ENCODE data around the gene SEPHS2.

The SEPHS2 gene

GRCh38 chr16:30409125-30410060, 36.3 kb downstream of the SEPHS2 start:
- DNase-seq (ENCODE audit: low read depth, low spot score), result peak; percentile 84
- in situ Hi-C loops (cut with HindIII; ENCODE audit: low sequenced_read_pairs), result no loop called here
- H3K4me3 ChIP-seq (ENCODE audit: low read depth, low read length), result no peak overlapping the region
- TF ChIP-seq, protein P1, sequence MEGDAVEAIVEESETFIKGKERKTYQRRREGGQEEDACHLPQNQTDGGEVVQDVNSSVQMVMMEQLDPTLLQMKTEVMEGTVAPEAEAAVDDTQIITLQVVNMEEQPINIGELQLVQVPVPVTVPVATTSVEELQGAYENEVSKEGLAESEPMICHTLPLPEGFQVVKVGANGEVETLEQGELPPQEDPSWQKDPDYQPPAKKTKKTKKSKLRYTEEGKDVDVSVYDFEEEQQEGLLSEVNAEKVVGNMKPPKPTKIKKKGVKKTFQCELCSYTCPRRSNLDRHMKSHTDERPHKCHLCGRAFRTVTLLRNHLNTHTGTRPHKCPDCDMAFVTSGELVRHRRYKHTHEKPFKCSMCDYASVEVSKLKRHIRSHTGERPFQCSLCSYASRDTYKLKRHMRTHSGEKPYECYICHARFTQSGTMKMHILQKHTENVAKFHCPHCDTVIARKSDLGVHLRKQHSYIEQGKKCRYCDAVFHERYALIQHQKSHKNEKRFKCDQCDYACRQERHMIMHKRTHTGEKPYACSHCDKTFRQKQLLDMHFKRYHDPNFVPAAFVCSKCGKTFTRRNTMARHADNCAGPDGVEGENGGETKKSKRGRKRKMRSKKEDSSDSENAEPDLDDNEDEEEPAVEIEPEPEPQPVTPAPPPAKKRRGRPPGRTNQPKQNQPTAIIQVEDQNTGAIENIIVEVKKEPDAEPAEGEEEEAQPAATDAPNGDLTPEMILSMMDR (IDR thresholded peaks at IDR 0.05; ENCODE audit: low read depth, low read length), result peak; percentile 97

DNA sequence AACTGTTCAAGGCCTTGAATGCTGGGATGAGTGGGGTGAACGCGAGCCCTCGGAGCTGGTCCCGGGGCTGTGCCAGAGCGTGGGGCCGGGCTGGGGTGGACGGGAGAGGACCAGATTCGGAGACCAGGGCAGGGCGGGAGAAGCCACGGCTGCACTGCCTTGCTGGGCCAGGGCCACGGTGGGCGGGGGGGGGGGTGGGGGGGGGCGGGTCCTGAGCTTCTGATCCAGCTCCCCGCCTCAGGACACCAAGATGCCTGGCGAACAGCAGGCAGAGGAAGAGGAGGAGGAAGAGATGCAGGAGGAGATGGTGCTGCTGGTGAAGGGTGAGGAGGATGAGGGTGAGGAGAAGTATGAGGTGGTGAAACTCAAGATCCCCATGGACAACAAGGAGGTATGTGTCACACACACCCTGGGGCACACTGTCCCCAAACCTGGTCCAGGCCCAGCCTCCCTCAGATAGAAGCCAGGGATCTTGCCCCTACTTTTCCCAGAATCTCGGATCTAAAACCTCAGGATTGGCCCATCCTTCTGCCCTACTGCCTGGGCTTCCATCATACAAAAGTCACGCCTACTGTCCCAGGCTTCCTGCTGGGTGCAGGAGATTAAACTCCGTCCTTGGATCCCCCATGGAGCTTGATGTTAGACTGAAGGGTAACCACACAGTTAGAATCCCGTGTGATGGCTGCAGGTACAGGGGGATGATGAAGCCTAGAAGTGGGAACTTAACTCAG, 37.7 kb downstream of the SEPHS2 start:
- in situ Hi-C loops (cut with HindIII; ENCODE audit: low sequenced_read_pairs), result no loop called here
- TF ChIP-seq, protein P1 (IDR thresholded peaks at IDR 0.05; ENCODE audit: low read depth, low read length), result no peak
- DNase-seq (ENCODE audit: low read depth, low spot score), result no peak
- peak overlapping the region; percentile 75 for H3K4me3 ChIP-seq (ENCODE audit: low read depth, low read length)

GRCh38 chr16:30407102-30407803, 38.4 kb downstream of the SEPHS2 start, which contains the start of gene ZNF771:
ZNF771 (plus strand) TSS chr16:30407606; CDS start chr16:30408054, 448 bp downstream.
- TF ChIP-seq, protein P1 (IDR thresholded peaks at IDR 0.05; ENCODE audit: low read depth, low read length), result no peak
- DNase-seq (ENCODE audit: low read depth, low spot score), result peak; percentile 88
- in situ Hi-C loops (cut with HindIII; ENCODE audit: low sequenced_read_pairs), result no loop called here
- peak within 1 kb of the TSS; percentile 75 for H3K4me3 ChIP-seq (ENCODE audit: low read depth, low read length)

GRCh38 chr16:30406795-30407101, 38.9 kb downstream of the SEPHS2 start:
- H3K4me3 ChIP-seq (ENCODE audit: low read depth, low read length), result peak overlapping the region; percentile 75
- DNase-seq (ENCODE audit: low read depth, low spot score), result no peak
- TF ChIP-seq, protein P1 (IDR thresholded peaks at IDR 0.05; ENCODE audit: low read depth, low read length), result no peak
- in situ Hi-C loops (cut with HindIII; ENCODE audit: low sequenced_read_pairs), result no loop called here

DNA sequence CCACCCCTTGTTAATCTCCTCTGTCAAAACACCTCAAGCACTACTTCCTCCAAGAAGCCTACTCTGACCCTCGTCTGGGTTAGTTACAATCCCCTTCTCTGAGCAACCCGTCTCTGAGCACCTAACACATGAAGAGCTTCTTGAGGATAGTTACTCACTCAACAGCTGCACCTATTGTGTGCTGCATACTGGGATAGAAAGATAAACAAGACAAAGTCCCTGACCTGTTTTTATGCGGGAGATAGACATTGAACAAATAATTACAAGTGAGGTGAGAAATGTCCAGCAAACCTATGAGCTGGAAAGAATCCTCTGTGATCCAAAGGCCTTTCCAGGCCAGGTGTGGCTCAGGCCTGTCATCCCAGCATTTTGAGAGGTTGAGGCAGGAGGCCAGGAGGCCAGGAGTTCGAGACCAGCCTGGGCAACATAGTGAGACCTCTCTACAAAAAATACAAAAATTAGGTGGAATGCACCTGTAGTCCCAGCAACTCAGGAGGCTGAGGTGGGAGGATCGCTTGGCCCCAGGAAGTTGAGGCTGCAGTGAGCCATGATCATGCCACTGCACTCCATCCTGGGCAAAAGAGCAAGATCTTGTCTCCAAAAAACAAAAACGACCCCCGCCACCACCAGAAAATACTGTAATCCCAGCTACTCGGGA, 43.8 kb downstream of the SEPHS2 start:
- no peak overlapping the region for H3K4me3 ChIP-seq (ENCODE audit: low read depth, low read length)
- no peak for DNase-seq (ENCODE audit: low read depth, low spot score)
- TF ChIP-seq, protein P1 (IDR thresholded peaks at IDR 0.05; ENCODE audit: low read depth, low read length), result no peak
- in situ Hi-C loops (cut with HindIII; ENCODE audit: low sequenced_read_pairs), result no loop called here

Measured in astrocyte of the spinal cord (primary cell).